OCI-LY7 (cell line): ENCODE results near the gene PRKAG2.

Experiments
- CTCF ChIP-seq: fragments of 200-600 bp; sonication (generic); conservative IDR thresholded peaks from 2 replicates; pipeline ENCODE4 v1.5.1; 2014; ENCODE audit warnings: mild to moderate bottlenecking, antibody characterized with exemption, low read length, moderate library complexity, mixed read lengths
- EZH2phosphoT487 ChIP-seq: fragments of 200-600 bp; sonication (generic); IDR thresholded peaks from 2 replicates; pipeline ENCODE4 v1.6.1; 2018; ENCODE audit warnings: low read depth, borderline replicate concordance, mild to moderate bottlenecking, mixed run types, antibody characterized with exemption, low read length, moderate library complexity, mixed read lengths

GRCh38 chr7:151924508-151924907, 47.6 kb upstream of the PRKAG2 start:
- TF ChIP-seq CTCF (no peak), EZH2phosphoT487 (no peak)
